Erythroblast (primary cell): ENCODE measurements around the gene MGAT4B.

Experiments
- DNase-seq, 2 experiments: peaks; one replicate each; lab custom pipeline; 2025; lab: John Stamatoyannopoulos, UW
- GATA1 ChIP-seq: IDR thresholded peaks from 2 replicates; pipeline ENCODE4 v1.6.1; 2011; ENCODE audit warnings: low read depth, mild to moderate bottlenecking, control low read depth, low read length, moderate library complexity
- POLR2A ChIP-seq: IDR thresholded peaks from 2 replicates; pipeline ENCODE4 v1.6.1; 2011; ENCODE audit warnings: mild to moderate bottlenecking, low read length

Gene MGAT4B

DNA sequence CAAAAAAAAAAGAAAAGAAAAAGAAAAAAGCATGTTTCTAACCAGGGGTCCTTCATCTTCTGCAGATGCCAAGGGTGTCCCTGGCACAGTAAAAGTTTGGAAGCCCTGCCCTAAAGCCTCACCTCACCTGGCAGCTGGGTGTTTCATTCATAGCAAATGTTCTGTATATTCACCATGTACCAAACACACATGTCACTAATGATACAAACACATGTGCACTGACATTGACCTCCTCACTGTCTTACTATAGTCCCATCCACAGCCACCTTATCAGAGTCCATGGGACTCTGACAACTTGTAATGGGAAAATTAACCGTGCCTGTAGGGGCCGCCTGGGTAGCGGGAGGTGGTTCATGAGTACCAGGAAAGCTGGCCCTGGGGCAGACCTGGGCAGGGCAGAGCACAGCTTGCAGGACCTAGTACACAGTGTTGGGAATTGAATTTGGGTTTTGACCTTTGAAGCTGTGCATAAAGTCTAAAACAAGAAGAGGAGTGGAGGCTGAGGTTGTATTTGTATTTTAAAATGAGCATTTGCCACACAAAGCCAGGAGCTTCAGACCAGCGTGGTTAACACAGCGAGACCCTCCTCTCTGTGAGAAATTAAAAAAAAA is 6.4 kb upstream of the MGAT4B start:
- TF ChIP-seq GATA1, result no peak
- TF ChIP-seq POLR2A, result no peak
- DNase-seq, result no peak

DNA sequence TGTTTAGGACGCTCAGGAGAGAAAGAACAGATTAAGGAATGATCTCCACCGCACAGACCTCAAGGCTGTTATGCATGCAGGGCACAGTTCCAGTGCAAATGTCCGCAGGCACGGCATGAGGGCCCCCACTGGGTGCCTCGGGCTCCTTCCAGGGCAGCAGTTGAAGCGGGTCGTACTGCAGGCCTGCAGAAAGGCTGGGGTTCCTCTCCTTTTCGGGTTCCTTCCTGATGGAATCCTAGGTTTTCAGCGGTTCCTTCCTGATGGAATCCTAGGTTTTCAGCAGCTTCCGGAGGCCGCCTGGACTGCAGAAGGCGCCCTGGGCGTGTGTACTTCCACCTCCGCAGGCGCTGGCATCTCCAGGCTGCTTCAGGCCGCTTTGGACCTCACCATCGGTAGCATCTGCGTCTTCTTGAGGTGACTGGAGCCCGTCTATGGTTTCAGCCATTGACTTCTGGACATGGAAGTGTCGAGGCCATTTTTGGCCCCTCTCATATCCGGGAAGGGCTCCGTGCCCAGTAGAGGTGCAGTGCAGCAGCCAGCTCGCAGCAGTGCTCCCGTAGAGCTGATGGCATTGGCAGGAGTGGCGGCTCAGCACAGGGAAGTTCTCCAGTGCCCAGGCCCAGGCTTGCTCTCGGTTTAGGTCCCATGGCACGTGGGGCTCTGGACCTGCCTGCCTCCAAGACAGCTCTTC is 5.6 kb upstream of the MGAT4B start:
- TF ChIP-seq POLR2A (no peak), GATA1 (no peak)
- DNase-seq, result no peak

DNA sequence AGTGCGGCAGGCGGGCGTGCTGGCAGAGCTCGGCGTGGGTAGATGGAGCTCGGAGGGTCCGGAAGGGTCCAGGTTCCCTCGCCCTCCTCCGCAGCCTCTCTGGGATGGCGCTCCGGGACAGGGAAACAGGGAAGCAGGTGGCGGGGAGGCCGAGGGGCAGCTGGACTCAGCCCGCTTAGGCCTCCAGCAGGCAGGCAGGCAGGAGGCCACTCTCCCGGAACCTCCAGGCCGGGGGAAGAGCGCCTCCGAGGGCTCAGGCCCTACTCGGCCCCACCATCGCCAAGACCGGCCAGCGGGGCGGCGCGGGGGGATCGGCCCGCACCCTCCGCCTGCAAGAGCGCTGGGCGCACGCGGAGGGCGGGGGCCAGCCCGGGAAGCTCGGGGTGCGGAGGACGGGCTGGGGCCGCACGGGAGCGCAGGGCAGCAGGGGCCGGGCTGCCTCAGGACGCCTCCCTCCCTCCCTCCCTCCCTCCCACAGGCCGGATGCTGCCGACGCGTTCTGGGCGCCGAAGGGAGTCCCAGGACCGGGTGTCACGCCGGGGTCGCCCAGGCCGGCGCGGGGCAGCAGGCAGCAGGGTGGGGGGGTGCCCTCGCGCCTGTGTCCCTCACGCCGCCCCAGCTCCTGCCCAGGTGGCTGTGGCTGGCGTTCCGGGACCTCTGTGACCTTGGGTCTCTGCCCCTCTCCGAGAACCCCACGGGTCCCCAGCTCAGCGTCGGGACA is 977 bp downstream of the MGAT4B start:
- peak; percentile 66 to 72 for DNase-seq
- TF ChIP-seq POLR2A (peak; percentile 14), GATA1 (no peak)

DNA sequence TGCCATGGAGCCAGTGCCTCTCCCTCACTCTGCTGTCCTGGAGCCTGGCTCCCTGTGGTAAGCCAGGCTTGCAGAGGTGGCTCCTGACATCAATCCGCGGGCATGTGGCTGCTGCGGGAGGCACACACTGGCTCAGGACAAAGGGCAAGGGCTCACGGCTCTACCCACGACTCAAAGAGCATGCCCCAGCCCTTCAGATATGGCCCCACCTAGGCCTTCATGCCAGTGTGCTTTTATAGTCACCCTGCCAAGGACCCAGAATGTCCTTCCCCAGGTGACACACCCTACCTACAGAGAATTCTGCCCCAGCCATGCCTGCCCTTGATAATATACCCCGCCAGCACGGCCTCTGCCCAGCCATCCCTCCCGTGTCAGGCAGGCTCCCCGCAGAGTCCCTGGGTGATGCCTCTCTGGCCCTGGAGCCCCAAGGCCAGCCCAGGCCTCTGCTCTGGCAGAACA is 1.6 kb downstream of the MGAT4B start:
- no peak for DNase-seq
- TF ChIP-seq POLR2A (peak; percentile 29), GATA1 (no peak)

DNA sequence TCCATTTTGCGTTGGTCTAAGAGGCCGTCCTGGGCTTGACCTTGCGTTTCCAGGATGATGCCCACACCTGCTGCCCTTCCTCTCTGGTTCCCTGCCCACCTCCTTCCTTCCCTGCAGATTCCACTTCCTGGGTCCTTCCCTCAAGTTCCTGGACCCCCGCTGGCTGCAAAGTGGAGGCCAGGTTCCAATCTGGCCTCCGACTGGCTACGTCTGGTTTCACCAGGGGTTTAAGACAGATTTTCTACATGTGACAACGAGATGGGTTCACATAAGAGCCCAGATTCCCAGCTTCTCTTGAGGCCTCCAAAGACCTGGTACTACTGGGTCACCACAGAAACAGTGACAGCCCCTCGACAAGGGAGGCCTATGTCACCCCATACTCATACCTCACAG is 2.1 kb downstream of the MGAT4B start:
- no peak for DNase-seq

DNA sequence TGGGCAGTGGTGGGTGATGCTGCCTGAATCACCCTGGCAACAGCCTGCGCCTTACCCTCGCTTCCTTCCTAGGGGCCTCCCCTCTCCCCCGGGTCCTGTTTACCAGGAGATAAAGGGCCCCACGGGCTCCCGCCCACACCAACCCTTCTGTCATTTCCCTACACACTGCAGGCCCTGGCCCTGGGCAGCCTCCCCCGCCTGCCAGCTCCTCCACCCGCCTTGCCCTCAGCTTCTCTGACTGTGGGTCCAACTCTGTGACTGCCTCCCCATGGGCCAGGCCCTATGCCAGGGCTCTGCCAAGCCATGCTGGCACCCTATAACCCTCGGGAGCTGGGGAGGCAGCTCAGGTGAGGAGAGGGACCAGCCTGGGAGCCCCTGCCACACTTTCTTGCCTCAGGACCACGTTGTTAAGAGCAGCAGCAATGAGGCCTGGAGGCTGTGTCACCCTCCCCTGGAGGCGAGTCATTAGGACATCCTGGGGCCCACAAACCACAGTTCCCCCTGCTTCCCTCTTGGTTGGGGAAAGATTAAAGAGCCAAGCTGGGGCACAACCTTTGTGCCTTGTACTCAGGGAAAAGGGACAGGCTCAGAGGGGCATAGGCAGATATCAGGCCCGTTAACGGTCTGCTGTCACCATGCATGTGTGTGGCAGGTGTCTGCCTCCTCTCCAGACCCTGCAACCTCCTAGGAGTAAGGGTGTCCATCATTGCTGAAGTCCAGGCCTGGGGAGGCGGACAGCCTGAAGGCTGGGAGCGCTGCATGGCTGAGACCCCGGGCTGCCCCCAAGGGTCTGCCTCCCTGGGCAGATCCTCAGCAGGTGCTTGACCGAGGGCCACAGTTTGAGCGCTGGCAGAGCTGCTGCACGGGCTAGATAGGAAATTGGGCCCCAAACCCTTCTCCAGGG is 2.8 kb downstream of the MGAT4B start:
- DNase-seq, result peak; percentile 65 to 75
- TF ChIP-seq GATA1 (no peak), POLR2A (peak; percentile 24)

More for the DNA sequence above, 2.1 kb downstream of the MGAT4B start:
- no peak for TF ChIP-seq POLR2A
- TF ChIP-seq GATA1, result no peak

DNA sequence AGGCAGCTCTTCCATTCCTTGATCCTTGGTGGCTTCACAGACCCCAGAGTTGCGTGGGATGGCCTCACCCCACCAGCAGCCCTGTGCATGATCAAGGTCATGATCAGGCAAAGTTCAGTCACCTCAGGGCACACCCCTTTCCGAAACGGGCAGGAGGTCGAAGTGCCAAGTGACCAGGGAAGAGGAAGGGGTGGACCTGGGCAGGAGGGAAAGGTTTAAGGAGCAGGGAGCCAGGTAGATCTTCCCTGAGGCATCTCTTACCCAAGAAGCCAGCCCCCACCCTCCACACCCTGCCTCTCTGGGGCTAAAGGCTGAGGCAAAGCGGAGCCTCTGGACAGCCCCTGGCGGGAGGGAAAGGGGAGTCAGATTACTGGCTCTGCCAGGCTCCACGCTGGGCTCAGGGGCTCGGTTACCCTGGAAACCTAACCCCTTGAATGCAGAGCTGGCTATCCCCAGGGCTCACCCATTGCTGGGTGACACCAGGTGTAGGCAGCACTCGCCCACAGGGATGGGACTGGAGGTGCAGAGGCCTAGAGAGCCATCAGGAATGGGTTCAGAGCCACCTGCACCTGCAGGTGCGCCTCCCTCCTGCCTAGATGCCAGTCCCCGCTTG is 3.6 kb downstream of the MGAT4B start:
- no peak for DNase-seq
- TF ChIP-seq POLR2A, result peak; percentile 9
- no peak for TF ChIP-seq GATA1

DNA sequence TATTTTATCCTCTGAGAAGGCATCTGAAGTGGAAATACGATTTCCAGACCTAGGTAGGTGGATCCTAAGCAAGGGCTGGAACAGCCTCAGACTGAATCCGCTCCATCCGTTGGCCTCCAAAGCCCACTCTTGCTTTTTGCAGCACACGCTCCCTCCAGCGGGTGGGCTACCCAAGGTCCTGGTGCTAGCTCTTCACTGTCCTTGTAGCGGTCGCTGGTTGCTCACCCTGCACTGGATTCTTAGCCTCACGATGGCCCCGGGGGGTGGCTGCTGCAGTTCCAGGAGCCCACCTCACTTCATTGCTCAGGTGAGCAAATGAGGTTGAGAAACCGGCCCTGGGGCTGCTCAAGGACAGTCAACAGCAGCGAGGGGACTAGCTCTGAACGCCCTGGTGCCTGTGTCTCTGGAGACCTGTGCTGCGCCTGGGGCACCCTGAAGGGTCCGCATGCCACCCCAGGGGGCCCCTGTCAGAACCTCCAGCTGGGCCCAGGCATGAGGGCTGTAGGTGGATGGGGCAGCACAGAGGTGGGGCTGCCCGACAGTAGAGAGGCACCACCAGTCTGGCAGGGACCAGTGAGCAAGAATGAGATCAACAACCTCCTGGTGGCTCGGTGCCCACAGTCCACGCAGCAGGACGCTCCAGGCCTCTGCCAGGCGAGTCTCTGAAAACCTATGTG is 4.3 kb downstream of the MGAT4B start:
- no peak for DNase-seq

DNA sequence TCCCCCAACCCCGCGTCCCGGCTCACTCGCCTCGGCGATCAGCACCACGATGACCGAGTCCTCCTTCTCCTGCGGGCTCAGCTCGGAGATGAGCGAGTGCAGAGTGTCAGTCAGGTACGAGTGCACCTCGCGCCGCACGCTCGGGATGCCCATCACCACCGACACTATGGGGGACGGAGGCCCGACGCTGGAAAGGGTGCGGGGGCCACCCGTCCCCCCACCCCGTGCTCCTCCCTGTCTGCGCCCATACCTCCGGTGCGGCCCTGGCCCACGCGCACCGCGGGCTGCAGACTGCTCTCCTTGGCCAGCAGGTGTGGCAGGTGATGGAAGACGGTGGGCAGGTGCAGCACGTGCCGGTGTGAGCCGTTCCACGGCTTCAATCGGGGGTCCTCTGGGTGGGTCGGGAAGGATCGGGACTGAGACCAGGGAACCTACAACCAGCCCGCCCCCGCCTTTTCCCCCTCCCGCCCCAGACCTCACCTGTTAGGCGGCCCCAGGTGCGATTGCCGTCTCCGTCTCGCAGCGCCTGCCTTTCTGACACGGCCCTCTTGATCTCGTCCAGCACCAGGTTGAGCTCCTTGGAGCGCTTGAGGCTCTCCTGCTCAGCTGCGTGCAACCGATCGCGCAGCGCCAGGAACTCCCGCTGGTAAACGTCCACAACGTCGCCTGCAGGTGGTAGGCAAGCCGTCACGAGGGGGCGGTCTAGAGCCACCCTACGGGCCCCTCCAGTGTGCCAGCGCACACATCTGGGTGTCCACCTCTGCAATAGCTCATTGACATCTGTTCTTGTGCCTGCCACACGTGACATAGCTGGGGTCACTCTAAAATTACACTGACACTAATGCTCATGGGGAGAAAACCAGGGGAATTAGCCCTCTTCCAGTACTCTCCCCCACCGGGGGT is 5.1 kb downstream of the MGAT4B start:
- peak; percentile 81 to 86 for DNase-seq

More for the DNA sequence above, 4.3 kb downstream of the MGAT4B start:
- TF ChIP-seq POLR2A, result no peak
- no peak for TF ChIP-seq GATA1

DNA sequence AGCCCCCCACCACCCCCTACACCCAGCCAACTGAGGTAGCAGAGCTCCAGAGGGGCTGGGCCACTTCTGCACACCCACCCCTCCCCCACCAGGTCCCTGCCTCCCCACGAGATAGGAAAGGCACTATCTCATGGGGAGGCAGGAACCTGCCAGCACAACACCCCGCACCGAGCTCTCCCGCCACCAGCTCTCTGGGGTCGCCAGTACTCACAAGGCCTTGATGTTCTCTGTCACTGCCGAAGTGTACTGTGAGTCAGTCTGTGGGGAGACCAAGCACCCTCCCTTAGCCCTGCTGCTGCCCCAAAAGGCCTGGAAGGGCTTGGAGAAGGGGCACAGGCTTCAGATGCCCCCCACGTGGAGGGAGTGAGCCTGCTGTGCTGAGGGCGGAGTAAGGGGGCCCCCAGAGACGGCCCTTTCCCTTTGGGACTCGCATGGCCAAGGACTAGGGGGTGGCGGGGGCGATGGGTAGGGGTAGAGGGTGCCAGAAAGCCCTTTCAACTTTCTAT is 5.9 kb downstream of the MGAT4B start:
- peak; percentile 36 to 52 for DNase-seq
- TF ChIP-seq GATA1, result no peak
- no peak for TF ChIP-seq POLR2A

More for the DNA sequence above, 5.1 kb downstream of the MGAT4B start:
- no peak for TF ChIP-seq POLR2A
- no peak for TF ChIP-seq GATA1

DNA sequence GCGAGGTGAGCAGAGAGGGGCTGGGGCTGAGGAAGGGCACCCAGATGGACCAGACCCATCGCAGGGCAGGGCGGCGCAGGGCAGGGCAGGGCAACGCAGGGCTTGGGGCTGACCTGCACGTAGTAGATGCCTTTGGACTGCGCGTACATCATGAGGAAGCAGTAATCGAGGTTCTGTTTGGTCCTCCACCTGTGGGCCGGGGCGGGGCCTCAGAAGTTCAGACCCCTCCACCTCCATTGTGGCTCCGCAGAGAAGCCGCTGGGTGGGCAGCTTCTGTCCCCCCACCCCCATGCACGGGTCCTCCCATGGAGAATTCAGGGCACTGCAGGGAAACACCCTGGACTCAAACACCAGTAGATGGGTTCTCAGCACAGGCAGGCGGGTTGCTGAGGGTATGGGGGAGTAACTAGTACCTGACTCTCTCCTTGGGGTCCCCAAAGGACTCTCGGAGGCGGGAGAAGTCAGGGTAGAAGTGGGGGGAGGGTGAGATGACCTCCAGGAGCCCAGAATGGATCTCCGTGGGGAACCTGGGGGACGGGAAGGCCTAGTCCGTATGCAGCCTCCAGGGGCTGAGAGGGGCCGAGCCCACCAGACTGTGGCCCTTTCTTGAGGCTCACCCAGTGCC is 6.5 kb downstream of the MGAT4B start:
- TF ChIP-seq GATA1 (no peak), POLR2A (no peak)

DNA sequence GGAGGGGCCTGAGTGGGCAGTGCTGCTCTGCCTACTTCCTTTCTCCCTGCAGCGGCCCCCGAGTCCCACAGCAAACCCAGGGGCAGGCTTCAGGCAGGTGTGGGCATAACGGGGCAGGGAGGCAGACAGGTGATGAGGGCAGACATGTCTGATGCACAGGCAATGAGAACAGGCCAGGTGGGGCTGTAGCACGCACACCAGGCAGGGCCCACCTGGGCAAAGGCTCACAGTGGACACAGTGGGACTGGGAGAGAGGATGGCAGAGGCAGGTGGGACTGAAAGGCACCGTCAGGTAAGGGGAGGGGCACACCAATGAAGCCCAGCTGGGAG is 7.1 kb downstream of the MGAT4B start:
- TF ChIP-seq GATA1, result no peak
- no peak for TF ChIP-seq POLR2A
- no peak for DNase-seq

More for the DNA sequence above, 6.5 kb downstream of the MGAT4B start:
- DNase-seq, result no peak
